BE2C (cell line): ENCODE measurements around the gene AKT2.

ENCODE experiments used
- DNase-seq: peaks from one replicate; pipeline ENCODE4 v3.0.0-alpha.2; 2020
- H3K27me3 ChIP-seq: fragments of 250-450 bp; sonication (Bioruptor Pico); 2 replicates; pipeline ENCODE4 v1.5.1; 2020; ENCODE audit warnings: mild to moderate bottlenecking
- H3K36me3 ChIP-seq: fragments of 250-450 bp; sonication (Bioruptor Pico); 2 replicates; pipeline ENCODE4 v1.5.1; 2020; ENCODE audit warnings: mild to moderate bottlenecking
- H3K4me1 ChIP-seq: fragments of 250-450 bp; sonication (Bioruptor Pico); 2 replicates; pipeline ENCODE4 v1.5.1; 2020
- H3K4me3 ChIP-seq: 2 replicates; pipeline ENCODE4 v1.5.1; 2011; ENCODE audit warnings: low read depth, low read length
- H3K9me3 ChIP-seq: fragments of 250-450 bp; sonication (Bioruptor Pico); 2 replicates; pipeline ENCODE4 v1.5.1; 2020
- TF ChIP-seq, protein P1 (sequence below): IDR thresholded peaks from 2 replicates; pipeline ENCODE4 v1.5.1; 2012; ENCODE audit warnings: mild to moderate bottlenecking, low read depth, low read length

The AKT2 gene

GRCh38 chr19:40279120-40279551 lies 6.0 kb downstream of the AKT2 start:
- Histone ChIP-seq H3K4me1 (peaks cover 2% of the 10 kb centered on the region; the same call in 1 of the 2 replicates), H3K9me3 (no peaks in the 10 kb centered on the region), H3K4me3 (no peak overlapping the region), H3K27me3 (no peaks in the 10 kb centered on the region), H3K36me3 (peaks cover 4% of the 10 kb centered on the region)
- TF ChIP-seq, protein P1, sequence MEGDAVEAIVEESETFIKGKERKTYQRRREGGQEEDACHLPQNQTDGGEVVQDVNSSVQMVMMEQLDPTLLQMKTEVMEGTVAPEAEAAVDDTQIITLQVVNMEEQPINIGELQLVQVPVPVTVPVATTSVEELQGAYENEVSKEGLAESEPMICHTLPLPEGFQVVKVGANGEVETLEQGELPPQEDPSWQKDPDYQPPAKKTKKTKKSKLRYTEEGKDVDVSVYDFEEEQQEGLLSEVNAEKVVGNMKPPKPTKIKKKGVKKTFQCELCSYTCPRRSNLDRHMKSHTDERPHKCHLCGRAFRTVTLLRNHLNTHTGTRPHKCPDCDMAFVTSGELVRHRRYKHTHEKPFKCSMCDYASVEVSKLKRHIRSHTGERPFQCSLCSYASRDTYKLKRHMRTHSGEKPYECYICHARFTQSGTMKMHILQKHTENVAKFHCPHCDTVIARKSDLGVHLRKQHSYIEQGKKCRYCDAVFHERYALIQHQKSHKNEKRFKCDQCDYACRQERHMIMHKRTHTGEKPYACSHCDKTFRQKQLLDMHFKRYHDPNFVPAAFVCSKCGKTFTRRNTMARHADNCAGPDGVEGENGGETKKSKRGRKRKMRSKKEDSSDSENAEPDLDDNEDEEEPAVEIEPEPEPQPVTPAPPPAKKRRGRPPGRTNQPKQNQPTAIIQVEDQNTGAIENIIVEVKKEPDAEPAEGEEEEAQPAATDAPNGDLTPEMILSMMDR = no peak
- DNase-seq = no peak

- H3K4me1 ChIP-seq = peaks cover 2% of the 10 kb centered on the region; the same call in 1 of the 2 replicates
- no peak for DNase-seq
- TF ChIP-seq, protein P1 = no peak
- H3K27me3 ChIP-seq = no peaks in the 10 kb centered on the region
- peaks cover 4% of the 10 kb centered on the region for H3K36me3 ChIP-seq
- no peaks in the 10 kb centered on the region for H3K9me3 ChIP-seq
- no peak overlapping the region for H3K4me3 ChIP-seq
Measured at GRCh38 chr19:40278361-40279035, 6.6 kb downstream of the AKT2 start.

DNA sequence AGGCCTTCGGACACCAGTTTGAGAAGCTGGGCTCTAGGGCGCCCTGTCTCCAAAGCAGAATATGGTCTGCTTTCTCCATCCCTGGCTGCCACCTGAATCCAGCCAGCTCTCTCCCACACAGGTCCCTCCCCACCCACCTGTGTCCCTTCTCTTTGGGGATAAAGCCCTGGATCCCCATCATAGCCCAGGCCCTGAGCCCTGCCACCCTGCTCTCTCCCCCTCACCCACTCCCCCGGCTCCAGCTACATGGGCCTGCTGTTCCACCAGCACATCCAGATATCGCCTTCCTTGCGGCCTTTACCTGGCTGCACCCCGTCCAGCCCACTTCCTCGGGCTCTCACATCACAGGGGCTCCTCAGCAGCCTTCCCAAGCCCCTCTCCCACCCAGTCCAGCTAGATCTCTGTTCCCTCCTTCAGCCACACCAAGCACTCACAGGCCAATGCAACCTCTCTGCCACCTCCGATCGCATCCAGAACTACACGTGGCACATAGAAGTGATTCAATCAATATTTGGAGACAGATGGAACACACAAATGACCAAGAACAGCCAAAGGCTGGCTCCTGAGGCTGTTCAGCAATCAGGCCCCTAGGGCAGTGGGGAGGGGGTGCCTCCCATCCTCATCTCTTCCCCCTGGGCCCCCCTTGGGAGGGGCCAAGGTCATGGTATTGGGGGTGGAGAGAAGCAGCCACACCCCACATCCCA lies 7.6 kb downstream of the AKT2 start:
- Histone ChIP-seq H3K4me3 (no peak overlapping the region), H3K9me3 (no peaks in the 10 kb centered on the region), H3K27me3 (no peaks in the 10 kb centered on the region), H3K36me3 (peaks cover 4% of the 10 kb centered on the region), H3K4me1 (peaks cover 2% of the 10 kb centered on the region; the same call in 1 of the 2 replicates)
- TF ChIP-seq, protein P1 = no peak
- DNase-seq = no peak

- Histone ChIP-seq H3K4me3 (no peak overlapping the region), H3K27me3 (no peaks in the 10 kb centered on the region), H3K36me3 (peaks cover 8% of the 10 kb centered on the region; the same call in 1 of the 2 replicates), H3K4me1 (peaks cover 2% of the 10 kb centered on the region; the same call in 1 of the 2 replicates), H3K9me3 (no peaks in the 10 kb centered on the region)
- TF ChIP-seq, protein P1 = no peak
- DNase-seq = no peak
Measured at GRCh38 chr19:40274585-40275544, 10.3 kb downstream of the AKT2 start.

DNA sequence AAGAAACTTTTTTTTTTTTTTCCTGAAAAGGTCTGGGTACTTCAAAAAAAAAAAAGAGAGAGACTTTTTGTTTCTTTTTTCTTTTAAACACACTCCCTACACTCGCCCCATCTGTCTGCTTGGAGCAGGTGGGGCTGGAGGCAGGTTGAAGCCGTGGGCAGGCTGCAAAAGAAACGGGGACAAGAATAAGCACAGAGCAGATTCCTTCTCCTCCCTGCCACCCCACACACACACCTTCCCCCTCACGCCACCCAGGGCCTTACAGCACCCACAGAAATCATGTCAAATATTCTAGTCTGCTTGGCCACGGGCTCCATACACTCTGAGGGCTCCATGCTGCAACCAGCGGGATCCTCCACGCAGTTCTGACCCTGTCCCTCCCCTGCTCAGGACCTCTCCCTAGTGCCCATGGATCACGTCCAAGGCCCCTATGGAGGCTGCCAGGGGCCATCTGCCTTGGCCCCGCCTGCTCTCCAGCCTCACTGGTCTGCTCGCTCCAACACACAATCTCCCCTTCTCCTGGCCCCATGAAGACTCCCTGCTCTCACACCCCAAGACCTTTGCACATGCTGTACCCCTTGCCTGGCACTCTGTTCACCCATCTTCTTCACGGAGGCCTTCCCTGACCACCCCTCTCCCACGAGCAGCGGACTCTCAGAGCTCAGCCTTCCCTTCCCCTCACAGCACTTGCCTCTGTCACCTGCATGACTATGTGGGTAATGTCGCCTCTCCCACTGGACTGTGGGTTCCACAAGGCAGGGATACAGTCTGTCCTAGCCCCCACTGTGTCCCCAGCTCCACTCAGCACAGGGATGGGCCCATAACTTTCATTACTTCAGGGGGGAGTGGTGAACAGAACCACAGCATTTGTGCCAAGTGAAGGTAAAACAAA lies 11.4 kb downstream of the AKT2 start:
- no peak for DNase-seq
- no peaks in the 10 kb centered on the region for H3K9me3 ChIP-seq
- H3K36me3 ChIP-seq = peaks cover 8% of the 10 kb centered on the region; the same call in 1 of the 2 replicates
- no peaks in the 10 kb centered on the region for H3K27me3 ChIP-seq
- no peak overlapping the region for H3K4me3 ChIP-seq
- peaks cover 2% of the 10 kb centered on the region; the same call in 1 of the 2 replicates for H3K4me1 ChIP-seq
- TF ChIP-seq, protein P1 = no peak
